Transverse colon (tissue), 4 donors: Measurements from ENCODE around the gene FBXO41. TPM values are rescaled to one million over a fixed set of nuclear protein-coding genes. Genes with fewer than 3 reads are reported as not detected.
A peak's percentile ranks its signal among the peaks of the same experiment; 100 is the strongest.

Experiments used
- DNase-seq: peaks from one replicate; pipeline ENCODE4 v3.0.0-alpha.2; 2019
- H3K27ac ChIP-seq, 4 donors: fragments of 200-600 bp; sonication (generic); 2 replicates each; pipeline ENCODE4 v1.5.1; 2016 to 2018; ENCODE audit warnings: inconsistent platforms in 4 of 4
- H3K27me3 ChIP-seq: fragments of 200-600 bp; sonication (generic); 2 replicates; pipeline ENCODE4 v1.5.1; 2017; ENCODE audit warnings: inconsistent platforms
- H3K36me3 ChIP-seq, 4 donors: fragments of 200-600 bp; sonication (generic); 2 replicates each; pipeline ENCODE4 v1.5.1; 2017 to 2019; ENCODE audit warnings: inconsistent platforms in 4 of 4
- H3K4me1 ChIP-seq, 4 donors: fragments of 200-600 bp; sonication (generic); 2 replicates each; pipeline ENCODE4 v1.5.1; 2017 to 2020; ENCODE audit warnings: inconsistent platforms in 4 of 4
- H3K4me3 ChIP-seq, 4 donors: fragments of 200-600 bp; sonication (generic); 1 replicate in 1 of 4; 2 replicates in 3 of 4; pipeline versions ENCODE4 v1.5.1 to v1.6.1; 2017 to 2019; ENCODE audit warnings: inconsistent platforms in 4 of 4
- H3K9me3 ChIP-seq, 2 donors: fragments of 200-600 bp; sonication (generic); 2 replicates each; pipeline ENCODE4 v1.5.1; 2017 to 2019; ENCODE audit warnings: inconsistent platforms in 2 of 2
- CTCF ChIP-seq, 5 experiments: fragments of 200-600 bp in 3 of 5; fragments of 450-650 bp in 2 of 5; sonication (generic) in 3 of 5; IDR thresholded peaks; 1 replicate in 2 of 5; 2 replicates in 3 of 5; pipeline ENCODE4 v1.5.1; 2016 to 2017; ENCODE audit warnings: antibody characterized with exemption in 5 of 5, inconsistent platforms in 3 of 5, mild to moderate bottlenecking in 2 of 5, moderate library complexity in 1 of 5
- EP300 ChIP-seq: sonication (generic); formaldehyde crosslinking; IDR thresholded peaks from one replicate; pipeline ENCODE4 v1.6.1; 2017; ENCODE audit warnings: antibody characterized with exemption, low read depth
- POLR2A ChIP-seq: fragments of 450-650 bp; IDR thresholded peaks from one replicate; pipeline ENCODE4 v1.6.1; 2016; ENCODE audit warnings: antibody characterized with exemption, mild to moderate bottlenecking, moderate library complexity
- POLR2AphosphoS5 ChIP-seq, 3 donors: sonication (generic); formaldehyde crosslinking; IDR thresholded peaks; one replicate each; pipeline ENCODE4 v1.6.1; 2016; ENCODE audit warnings: antibody characterized with exemption in 3 of 3
- WGBS, 2 donors: methylation state at CpG; one replicate each; pipeline ENCODE4 v1.1.5; 2018; ENCODE audit warnings: low coverage in 1 of 2; 5-methylcytosine and 5-hydroxymethylcytosine counted together
- in situ Hi-C, 4 donors: fragments of 200-750 bp; cut with MboI; loops; one replicate each; pipeline versions ENCODE4 v1.15.0 to v1.15.1; 2017; ENCODE audit warnings: low sequenced_read_pairs in 3 of 4, low pct_ligation_motif_present in 1 of 4, low pct_unique_long_range_greater_than_20kb in 1 of 4
- intact Hi-C: fragments of 100-400 bp; cut with DNase I; formaldehyde crosslinking; loops from one replicate; pipeline ENCODE4 v1.15.1; 2023; ENCODE audit warnings: low total_unique reads
- total RNA-seq, 4 donors: library from RNA; depleted of rRNA; stranded (reverse); fragments of >200 nt; gene quantifications; one replicate each; pipeline ENCODE4 v1.1.0, GENCODE V29; 2016

Gene FBXO41
- total RNA-seq, 4 donors from 2014 or later = 1.4 to 10.0 (median 5.7) TPM

DNA sequence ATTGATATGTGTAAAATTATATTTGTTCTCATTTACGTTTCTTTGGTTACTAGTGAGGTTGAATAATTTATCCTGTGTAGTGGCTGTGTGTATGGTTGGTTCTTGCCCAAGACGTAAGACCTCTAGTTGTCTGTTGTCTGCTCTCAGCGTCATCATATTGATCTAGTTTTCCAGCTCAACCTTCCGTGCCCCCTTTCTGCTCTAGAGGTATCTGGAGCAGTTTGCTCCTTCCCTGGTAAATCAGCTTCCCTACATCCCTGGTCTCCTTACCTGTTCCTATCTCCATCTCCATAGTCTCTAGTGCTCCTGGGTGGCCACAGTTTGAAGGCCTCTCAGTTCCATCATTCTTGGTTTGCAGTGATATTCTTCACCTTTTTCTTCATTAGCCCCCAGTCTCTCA, 69.0 kb downstream of the FBXO41 start:
- DNase-seq = no peak
- Histone ChIP-seq H3K27me3 (no peaks in the 10 kb centered on the region), H3K36me3 (no peaks in the 10 kb centered on the region), H3K9me3 (no peaks in the 10 kb centered on the region), H3K27ac (peak overlapping the region in 1 of 4 donors; percentile 68), H3K4me3 (peak overlapping the region in 1 of 4 donors; percentile 95), H3K4me1 (peaks cover 0 to 30% (median 21%) of the 10 kb centered on the region in 4 donors)
- intact Hi-C loops (no loop called here), in situ Hi-C loops (no loop called here)
- TF ChIP-seq POLR2AphosphoS5 (IDR thresholded peaks at IDR 0.05) (no peak), POLR2A (no peak), EP300 (no peak), CTCF (IDR thresholded peaks at IDR 0.05) (no peak)
- WGBS, 2 donors = 68 to 78% methylated on average over 4 of the region's 4 CpGs

GRCh38 chr2:73214120-73215035, 69.9 kb downstream of the FBXO41 start, which contains the start of gene SMYD5:
SMYD5 (plus strand) TSS chr2:73214245; CDS start chr2:73214267, 22 bp downstream.
- H3K4me1 ChIP-seq = peaks cover 0 to 30% (median 21%) of the 10 kb centered on the region in 4 donors

DNA sequence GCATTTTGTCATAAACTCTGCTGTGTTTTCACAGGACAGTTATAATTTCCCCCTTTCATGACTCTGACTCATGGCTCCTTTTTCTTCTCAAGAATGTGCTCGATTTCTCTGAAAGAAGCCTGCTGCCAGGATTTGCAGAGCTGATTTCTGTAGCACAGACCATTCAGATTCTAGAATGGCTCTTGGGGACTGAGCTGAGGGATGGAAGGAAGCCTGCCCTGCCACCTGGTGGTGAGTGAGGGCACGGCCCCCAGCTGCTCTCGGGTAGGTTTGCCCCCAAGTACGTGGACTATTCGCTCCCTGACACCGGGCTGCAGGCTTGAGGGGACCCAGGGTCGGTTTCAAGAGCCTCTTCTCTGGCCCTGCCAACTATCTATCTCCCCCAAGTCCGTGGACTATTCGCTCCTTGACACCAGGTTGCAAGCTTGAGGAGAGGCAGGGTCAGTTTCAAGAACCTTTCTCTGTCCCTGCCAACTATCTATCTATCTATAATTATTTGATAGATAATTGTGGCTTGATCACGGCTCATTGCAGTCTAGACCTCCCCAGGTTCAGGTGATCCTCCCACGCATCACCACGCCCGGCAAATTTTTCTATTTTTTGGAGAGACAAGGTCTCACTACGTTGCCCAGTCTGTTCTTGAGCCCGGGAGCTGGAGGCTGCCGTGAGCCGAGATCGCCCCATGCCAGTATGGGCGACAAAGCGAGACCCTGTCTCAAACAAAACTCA, 71.7 kb downstream of the FBXO41 start:
- TF ChIP-seq EP300 (no peak), CTCF (IDR thresholded peaks at IDR 0.05) (peak; percentile 83 to 96 (median 89))
- DNase-seq = peak; percentile 76

More at GRCh38 chr2:73214120-73215035, 69.9 kb downstream of the FBXO41 start, which contains the start of gene SMYD5:
- intact Hi-C loops (no loop called here), in situ Hi-C loops (no loop called here)
- TF ChIP-seq CTCF (IDR thresholded peaks at IDR 0.05) (no peak), POLR2A (peak; percentile 50), POLR2AphosphoS5 (IDR thresholded peaks at IDR 0.05) (peak; percentile 47 to 76 (median 70)), EP300 (no peak)
- Histone ChIP-seq H3K9me3 (no peaks in the 10 kb centered on the region), H3K36me3 (no peaks in the 10 kb centered on the region), H3K27ac (peak within 1 kb of the TSS; percentile 68 to 78 (median 72)), H3K27me3 (no peaks in the 10 kb centered on the region), H3K4me3 (peak within 1 kb of the TSS; percentile 84 to 97 (median 94))
- 2 to 4% methylated on average over 11 to 45 of the region's 64 CpGs for WGBS, 2 donors
- peak; percentile 90 for DNase-seq

GRCh38 chr2:73212098-73212447, 72.2 kb downstream of the FBXO41 start:
- Histone ChIP-seq H3K4me3 (no peak overlapping the region), H3K27me3 (no peaks in the 10 kb centered on the region), H3K9me3 (no peaks in the 10 kb centered on the region), H3K4me1 (peaks cover 0 to 30% (median 21%) of the 10 kb centered on the region in 4 donors), H3K36me3 (no peaks in the 10 kb centered on the region), H3K27ac (peak overlapping the region in 1 of 4 donors; percentile 19)
- in situ Hi-C loops (no loop called here), intact Hi-C loops (no loop called here)
- no peak for DNase-seq
- WGBS, 2 donors = 64 to 67% methylated on average over 4 to 7 of the region's 7 CpGs
- TF ChIP-seq EP300 = no peak
- TF ChIP-seq POLR2AphosphoS5 (IDR thresholded peaks at IDR 0.05) = no peak
- TF ChIP-seq POLR2A = no peak
- TF ChIP-seq CTCF (IDR thresholded peaks at IDR 0.05) = no peak

More for the DNA sequence above, 71.7 kb downstream of the FBXO41 start:
- peaks cover 0 to 30% (median 21%) of the 10 kb centered on the region in 4 donors for H3K4me1 ChIP-seq
- no peaks in the 10 kb centered on the region for H3K36me3 ChIP-seq
- in situ Hi-C loops = no loop called here
- H3K4me3 ChIP-seq = no peak overlapping the region
- no peaks in the 10 kb centered on the region for H3K9me3 ChIP-seq
- 49 to 78% methylated on average over 3 to 20 of the region's 20 CpGs for WGBS, 2 donors
- intact Hi-C loops = no loop called here
- no peaks in the 10 kb centered on the region for H3K27me3 ChIP-seq
- H3K27ac ChIP-seq = no peak overlapping the region
